HG03064 (cell line): ENCODE results near the gene RSPH6A.

Experiments used
- ATAC-seq: cut with Tn5 transposase; IDR thresholded peaks from one replicate; pipeline ENCODE4 v1.9.1; 2021; ENCODE audit warnings: low read depth; ENCODE audit not compliant: unreplicated experiment

Gene RSPH6A

GRCh38 chr19:45814851-45815480, at the start of gene RSPH6A:
RSPH6A (minus strand) TSS chr19:45815308; CDS start chr19:45815176, 132 bp downstream.
- ATAC-seq = no peak

- ATAC-seq = no peak
Measured at GRCh38 chr19:45864629-45865082, 49.5 kb upstream of the RSPH6A start.

GRCh38 chr19:45863840-45864628, 48.9 kb upstream of the RSPH6A start, which contains the start of gene FOXA3:
FOXA3 (plus strand) TSS chr19:45864326; CDS start chr19:45864457, 131 bp downstream.
- no peak for ATAC-seq

GRCh38 chr19:45863335-45863839, 48.3 kb upstream of the RSPH6A start:
- no peak for ATAC-seq

GRCh38 chr19:45862564-45863334, 47.6 kb upstream of the RSPH6A start, which contains the start of gene SYMPK:
SYMPK (minus strand) TSS chr19:45863147; CDS start chr19:45854495, 8,652 bp downstream.
- peak; percentile 87 for ATAC-seq

- ATAC-seq = no peak
Measured at GRCh38 chr19:45862271-45862563, 47.1 kb upstream of the RSPH6A start.

- ATAC-seq = no peak
Measured at GRCh38 chr19:45860359-45861259, 45.5 kb upstream of the RSPH6A start.

- no peak for ATAC-seq
Measured at GRCh38 chr19:45854167-45854778, 39.2 kb upstream of the RSPH6A start.

GRCh38 chr19:45852983-45853382, 37.9 kb upstream of the RSPH6A start:
- no peak for ATAC-seq

- ATAC-seq = no peak
Measured at GRCh38 chr19:45852145-45852750, 37.1 kb upstream of the RSPH6A start.

- no peak for ATAC-seq
Measured at GRCh38 chr19:45848922-45849321, 33.8 kb upstream of the RSPH6A start.

- no peak for ATAC-seq
Measured at GRCh38 chr19:45847663-45848062, 32.6 kb upstream of the RSPH6A start.

GRCh38 chr19:45842198-45842597, 27.1 kb upstream of the RSPH6A start:
- no peak for ATAC-seq

- ATAC-seq = no peak
Measured at GRCh38 chr19:45834970-45835369, 19.9 kb upstream of the RSPH6A start.

GRCh38 chr19:45828945-45829344, 13.8 kb upstream of the RSPH6A start:
- ATAC-seq = no peak

GRCh38 chr19:45828523-45828922, 13.4 kb upstream of the RSPH6A start:
- no peak for ATAC-seq

GRCh38 chr19:45827459-45828093, 12.5 kb upstream of the RSPH6A start:
- no peak for ATAC-seq

- ATAC-seq = no peak
Measured at GRCh38 chr19:45826934-45827333, 11.8 kb upstream of the RSPH6A start.
